Stimulated activated CD8-positive, alpha-beta memory T cell treated with anti-CD3 and anti-CD28 coated beads, Interleukin-15, amount 100 ng/mL, for 24 hours (primary cell): ENCODE measurements around the gene STXBP6.

Experiments used
- DNase-seq: peaks from one replicate; pipeline ENCODE4 v3.0.0-alpha.2; 2020; ENCODE audit warnings: low read depth

Gene STXBP6

GRCh38 chr14:25052385-25052784, 2.4 kb upstream of the STXBP6 start:
- DNase-seq: no peak

GRCh38 chr14:25050269-25051150, 563 bp upstream of the STXBP6 start:
- DNase-seq: no peak

GRCh38 chr14:25049093-25049567, 817 bp downstream of the STXBP6 start:
- no peak for DNase-seq

GRCh38 chr14:25048170-25049016, 1.6 kb downstream of the STXBP6 start:
- no peak for DNase-seq

GRCh38 chr14:25046301-25046943, 3.5 kb downstream of the STXBP6 start:
- no peak for DNase-seq

- DNase-seq: no peak
These were observed 5.7 kb downstream of the STXBP6 start for GRCh38 chr14:25044106-25044698.

- DNase-seq: no peak
These were observed 7.3 kb downstream of the STXBP6 start for GRCh38 chr14:25042362-25043299.

- DNase-seq: no peak
These were observed 8.0 kb downstream of the STXBP6 start for GRCh38 chr14:25041898-25042297.

- DNase-seq: no peak
These were observed 8.5 kb downstream of the STXBP6 start for GRCh38 chr14:25041484-25041883.

- DNase-seq: no peak
These were observed 10.0 kb downstream of the STXBP6 start for GRCh38 chr14:25039933-25040332.

- no peak for DNase-seq
These were observed 11.8 kb downstream of the STXBP6 start for GRCh38 chr14:25038044-25038668.

- DNase-seq: no peak
These were observed 12.9 kb downstream of the STXBP6 start for GRCh38 chr14:25037032-25037431.

GRCh38 chr14:25034803-25035681, 14.9 kb downstream of the STXBP6 start:
- no peak for DNase-seq

- no peak for DNase-seq
These were observed 16.6 kb downstream of the STXBP6 start for GRCh38 chr14:25033358-25033757.

- DNase-seq: no peak
These were observed 17.7 kb downstream of the STXBP6 start for GRCh38 chr14:25032092-25032784.

GRCh38 chr14:25026476-25027137, 23.3 kb downstream of the STXBP6 start:
- no peak for DNase-seq

GRCh38 chr14:25019892-25020291, 30.1 kb downstream of the STXBP6 start:
- no peak for DNase-seq

GRCh38 chr14:25017562-25017961, 32.4 kb downstream of the STXBP6 start:
- no peak for DNase-seq
